GM12878 (cell line): ENCODE results near the gene PI4K2A. TPM values are rescaled to one million over a fixed set of nuclear protein-coding genes. Genes with fewer than 3 reads are reported as not detected.

ENCODE experiments used
- ATAC-seq: fragments of 200-7000 bp; cut with Tn5 transposase; 3 replicates; pipeline ENCODE4 v1.9.1; 2020; ENCODE audit warnings: mild to moderate bottlenecking, moderate library complexity
- BruUV-seq: library from RNA; stranded (reverse); fragments of 400-500 nt; replicated peaks from 2 replicates; lab custom pipeline; 2021; lab: Mats Ljungman, UMichigan
- CTCF ChIA-PET: fragments of 300-600 bp; sonication (Branson Sonifier 250); formaldehyde crosslinking; extraction: SDS; loops from one replicate; lab custom pipeline; 2021; ENCODE audit warnings: inconsistent platforms; lab: Yijun Ruan, JAX
- POLR2A ChIA-PET: fragments of 350-600 bp; formaldehyde crosslinking; extraction: SDS; loops from one replicate; lab custom pipeline; 2021; ENCODE audit warnings: inconsistent platforms; lab: Charles Lee
- RAD21 ChIA-PET: fragments of 300-600 bp; sonication (Branson Sonifier 250); formaldehyde crosslinking; loops from one replicate; lab custom pipeline; 2023; ENCODE audit warnings: antibody characterized with exemption; ENCODE audit not compliant: unreplicated experiment; lab: Charles Lee
- SMC1A ChIA-PET: fragments of 300-600 bp; sonication (Branson Sonifier 250); formaldehyde crosslinking; loops from one replicate; lab custom pipeline; 2023; ENCODE audit not compliant: unreplicated experiment, uncharacterized antibody; lab: Charles Lee
- DNase-seq: peaks from one replicate; pipeline ENCODE4 v3.0.0-alpha.2; 2011; ENCODE audit warnings: low read depth, low spot score
- FAIRE-seq: peaks from 3 replicates; lab custom pipeline; 2011; peaks lifted over from hg19 to GRCh38; lab: Jason Lieb, UNC
- H2AFZ ChIP-seq: 2 replicates; pipeline ENCODE4 v1.6.0; 2011; ENCODE audit warnings: low read depth, low read length, control low read depth; ENCODE audit not compliant: control insufficient read depth
- H3K27ac ChIP-seq: 2 replicates; pipeline ENCODE4 v1.5.1; 2011; ENCODE audit warnings: control low read depth; ENCODE audit not compliant: control insufficient read depth, insufficient read depth
- H3K27me3 ChIP-seq, 2 experiments: replicated peaks in 1 of 2; 2 replicates each; pipeline versions ENCODE4 v1.6.0 to v1.6.1; 2011; ENCODE audit warnings: low read length in 1 of 2; ENCODE audit not compliant: control insufficient read depth in 2 of 2, insufficient read depth in 2 of 2
- H3K36me3 ChIP-seq, 2 experiments: 2 replicates each; pipeline ENCODE4 v1.5.1; 2011; ENCODE audit warnings: low read length in 1 of 2; ENCODE audit not compliant: control insufficient read depth in 2 of 2, insufficient read depth in 2 of 2
- H3K4me1 ChIP-seq: 2 replicates; pipeline ENCODE4 v1.6.1; 2011; ENCODE audit warnings: mild to moderate bottlenecking, low read length, moderate library complexity, mixed read lengths; ENCODE audit not compliant: control insufficient read depth, insufficient read depth
- H3K4me2 ChIP-seq: 2 replicates; pipeline ENCODE4 v1.6.0; 2011; ENCODE audit warnings: control low read depth; ENCODE audit not compliant: control insufficient read depth, insufficient read depth
- H3K4me3 ChIP-seq: fragments of 200-600 bp; sonication (generic); 2 replicates; pipeline ENCODE4 v1.5.1; 2016
- H3K79me2 ChIP-seq: 2 replicates; pipeline ENCODE4 v1.6.0; 2011; ENCODE audit warnings: low read length; ENCODE audit not compliant: control insufficient read depth, insufficient read depth
- H3K9ac ChIP-seq: 2 replicates; pipeline ENCODE4 v1.8.0; 2011; ENCODE audit warnings: low read length, control low read depth, mixed read lengths; ENCODE audit not compliant: control insufficient read depth, insufficient read depth
- H3K9me3 ChIP-seq: replicated peaks from 3 replicates; pipeline ENCODE4 v1.5.1; 2011; ENCODE audit warnings: mild to moderate bottlenecking, low read length; ENCODE audit not compliant: control insufficient read depth, insufficient read depth
- H4K20me1 ChIP-seq: 2 replicates; pipeline ENCODE4 v1.6.0; 2011; ENCODE audit not compliant: control insufficient read depth, insufficient read depth
- ASH2L ChIP-seq: fragments of 300-600, 200-600 bp; sonication (generic); IDR thresholded peaks from 2 replicates; pipeline ENCODE4 v1.6.1; 2017; ENCODE audit warnings: low read depth, mild to moderate bottlenecking, borderline replicate concordance
- CBX5 ChIP-seq: sonication (generic); IDR thresholded peaks from 2 replicates; pipeline ENCODE4 v1.6.1; 2016; ENCODE audit warnings: low read depth, moderate library complexity, mild to moderate bottlenecking, inconsistent platforms
- CEBPZ ChIP-seq: fragments of 150-350 bp; IDR thresholded peaks from 2 replicates; pipeline ENCODE4 v1.6.1; 2016; ENCODE audit warnings: low read depth, low read length
- CUX1 ChIP-seq: IDR thresholded peaks from 2 replicates; pipeline ENCODE4 v1.6.1; 2012; ENCODE audit warnings: improper control_type of control experiment, low read depth, low read length; ENCODE audit not compliant: insufficient replicate concordance
- DPF2 ChIP-seq: fragments of 450-650 bp; IDR thresholded peaks from 2 replicates; pipeline ENCODE4 v1.6.1; 2017; ENCODE audit warnings: mild to moderate bottlenecking
- NFYA ChIP-seq: IDR thresholded peaks from 2 replicates; pipeline ENCODE4 v1.6.1; 2011; ENCODE audit warnings: low read depth, mild to moderate bottlenecking, low read length, improper control_type of control experiment, borderline replicate concordance
- NR2C2 ChIP-seq: IDR thresholded peaks from 2 replicates; pipeline ENCODE4 v1.6.1; 2011; ENCODE audit warnings: borderline replicate concordance, low read depth; ENCODE audit not compliant: control insufficient read depth, insufficient read length
- PAX8 ChIP-seq: fragments of 450-650 bp; IDR thresholded peaks from 2 replicates; pipeline ENCODE4 v1.6.1; 2017; ENCODE audit warnings: mild to moderate bottlenecking, moderate library complexity
- RELB ChIP-seq: fragments of 450-650 bp; IDR thresholded peaks from 2 replicates; pipeline ENCODE4 v1.6.1; 2017; ENCODE audit warnings: low read depth, mild to moderate bottlenecking, moderate library complexity
- ZNF207 ChIP-seq: fragments of 450-650 bp; IDR thresholded peaks from 2 replicates; pipeline ENCODE4 v1.6.1; 2014; ENCODE audit warnings: antibody characterized with exemption, mild to moderate bottlenecking, borderline replicate concordance
- WGBS: methylation state at CpG from one replicate; pipeline ENCODE4 v1.1.6; 2016; ENCODE audit warnings: low lambda C conversion rate; ENCODE audit not compliant: insufficient replicate concordance, insufficient coverage; ENCODE audit errors: missing lambda C conversion rate; 5-methylcytosine and 5-hydroxymethylcytosine counted together
- in situ Hi-C: fragments of 300-500 bp; cut with MboI; formaldehyde crosslinking; loops from 9 replicates; pipeline ENCODE4 v1.14.3; 2018; ENCODE audit warnings: mixed read lengths
- intact Hi-C: fragments of 100-400 bp; cut with micrococcal nuclease; formaldehyde crosslinking; loops from one replicate; pipeline ENCODE4 v1.14.2; 2022; ENCODE audit not compliant: unreplicated experiment
- polyA plus RNA-seq, 11 experiments: library from polyadenylated mRNA; depleted of rRNA in 4 of 11; unstranded in 6 of 11; stranded (reverse) in 5 of 11; fragments of >200 nt; fragmentation: Nextera tagmentation in 4 of 11; fragmentation: Illumina TruSeq in 1 of 11; extraction: Ambion mirVana in 4 of 11; extraction: Trizol in 1 of 11; gene quantifications; 1 replicate in 1 of 11; 2 replicates in 10 of 11; pipeline versions ENCODE4 v1.2.1 to v1.2.3, GENCODE V29; 2011 to 2016; ENCODE audit warnings: inconsistent platforms in 2 of 11, missing spikeins in 2 of 11, low read depth in 1 of 11
- total RNA-seq, 4 experiments: library from RNA; depleted of rRNA in 3 of 4; stranded (reverse); fragments of >200 nt in 3 of 4; fragmentation: Illumina TruSeq in 1 of 4; extraction: Trizol in 1 of 4; gene quantifications; 2 replicates each; pipeline versions ENCODE4 v1.2.1 to v1.2.3, GENCODE V29; 2013 to 2021

Gene PI4K2A
- total and polyA plus RNA-seq, 10 of the 15 experiments (the other 5 are each of a cell fraction or from before 2014, with no cell fraction given), result 1.5 to 14.5 (median 10.0) TPM

GRCh38 chr10:97707134-97707861 is 66.8 kb downstream of the PI4K2A start:
- RAD21 ChIA-PET, result interaction anchor here (2.7 kb wide), 1 partner anchor 21 kb away, joined by 16 read pairs; the partner anchor contains the start of gene AVPI1
- Histone ChIP-seq H3K4me2 (no peak overlapping the region), H2AFZ (no peak overlapping the region), H3K27ac (no peak overlapping the region)
- TF ChIP-seq CUX1 (no peak), CEBPZ (no peak), ZNF207 (no peak), PAX8 (no peak), NR2C2 (no peak), DPF2 (no peak), RELB (no peak), ASH2L (no peak), CBX5 (no peak), NFYA (no peak)
- TF ChIP-seq, all 136 proteins: peak for 0
- H3K79me2 ChIP-seq, result no peaks in the 10 kb centered on the region
- FAIRE-seq, result no peak
- no peaks in the 10 kb centered on the region for H3K36me3 ChIP-seq
- CTCF ChIA-PET, result interaction anchor here (1.0 to 14.9 kb wide), 6 partner anchors 19 to 165 kb away, joined by 3 to 416 read pairs (median 8); partner anchors contain the start of genes AVPI1 and ZFYVE27
- no peaks in the 10 kb centered on the region for H3K9me3 ChIP-seq
- 60% methylated on average over 11 of the region's 11 CpGs for WGBS
- no peak overlapping the region for H3K9ac ChIP-seq
- H3K4me1 ChIP-seq, result no peaks in the 10 kb centered on the region
- POLR2A ChIA-PET, result interaction anchor here (0.6 kb wide), 1 partner anchor 311 kb away, joined by 6 read pairs; no protein-coding TSS in a partner anchor
- H3K4me3 ChIP-seq, result no peak overlapping the region
- in situ Hi-C loops (no loop called here), intact Hi-C loops (loop anchor here (5.0 to 10.0 kb wide), 2 partner anchors 160 to 338 kb away; no protein-coding TSS in a partner anchor)
- no peaks in the 10 kb centered on the region for H4K20me1 ChIP-seq
- BruUV-seq, result no TSS peak
- no peak for DNase-seq
- ATAC-seq, result no peak
- no peaks in the 10 kb centered on the region; a peak in 1 of 4 replicates for H3K27me3 ChIP-seq
- SMC1A ChIA-PET, result interaction anchor here (1.0 to 6.4 kb wide), 3 partner anchors 17 to 28 kb away, joined by 4 to 38 read pairs (median 24); partner anchors contain the start of genes AVPI1 and ZFYVE27
